NT2/D1 (cell line): ENCODE measurements around the gene LRRFIP1.

ENCODE experiments used
- DNase-seq: peaks from one replicate; pipeline ENCODE4 v3.0.0-alpha.2; 2011; ENCODE audit warnings: low read depth, low spot score
- H3K27me3 ChIP-seq: 2 replicates; pipeline ENCODE4 v1.6.0; 2011; ENCODE audit warnings: mild to moderate bottlenecking; ENCODE audit not compliant: insufficient read length, insufficient read depth
- H3K36me3 ChIP-seq: 2 replicates; pipeline ENCODE4 v1.6.1; 2011; ENCODE audit warnings: mild to moderate bottlenecking, low read length, mixed read lengths; ENCODE audit not compliant: insufficient read depth, insufficient read length
- H3K4me1 ChIP-seq: 2 replicates; pipeline ENCODE4 v1.5.1; 2011; ENCODE audit not compliant: insufficient read depth, insufficient read length
- H3K4me3 ChIP-seq: 2 replicates; pipeline ENCODE4 v1.5.1; 2011; ENCODE audit warnings: low read depth; ENCODE audit not compliant: insufficient read length
- H3K9ac ChIP-seq: 2 replicates; pipeline ENCODE4 v1.6.0; 2011; ENCODE audit warnings: low read depth; ENCODE audit not compliant: insufficient read length
- H3K9me3 ChIP-seq: 2 replicates; pipeline ENCODE4 v1.5.1; 2011; ENCODE audit warnings: mild to moderate bottlenecking, low read length; ENCODE audit not compliant: insufficient read depth
- SUZ12 ChIP-seq: IDR thresholded peaks from 2 replicates; pipeline ENCODE4 v1.6.1; 2011; ENCODE audit not compliant: insufficient read length, insufficient read depth; ENCODE audit errors: extremely low read depth
- YY1 ChIP-seq: IDR thresholded peaks from 2 replicates; pipeline ENCODE4 v1.6.1; 2011; ENCODE audit not compliant: insufficient read length, insufficient read depth
- ZNF274 ChIP-seq: IDR thresholded peaks from 2 replicates; pipeline ENCODE4 v1.6.1; 2011; ENCODE audit warnings: mild to moderate bottlenecking, low read depth, low read length

LRRFIP1 gene

DNA sequence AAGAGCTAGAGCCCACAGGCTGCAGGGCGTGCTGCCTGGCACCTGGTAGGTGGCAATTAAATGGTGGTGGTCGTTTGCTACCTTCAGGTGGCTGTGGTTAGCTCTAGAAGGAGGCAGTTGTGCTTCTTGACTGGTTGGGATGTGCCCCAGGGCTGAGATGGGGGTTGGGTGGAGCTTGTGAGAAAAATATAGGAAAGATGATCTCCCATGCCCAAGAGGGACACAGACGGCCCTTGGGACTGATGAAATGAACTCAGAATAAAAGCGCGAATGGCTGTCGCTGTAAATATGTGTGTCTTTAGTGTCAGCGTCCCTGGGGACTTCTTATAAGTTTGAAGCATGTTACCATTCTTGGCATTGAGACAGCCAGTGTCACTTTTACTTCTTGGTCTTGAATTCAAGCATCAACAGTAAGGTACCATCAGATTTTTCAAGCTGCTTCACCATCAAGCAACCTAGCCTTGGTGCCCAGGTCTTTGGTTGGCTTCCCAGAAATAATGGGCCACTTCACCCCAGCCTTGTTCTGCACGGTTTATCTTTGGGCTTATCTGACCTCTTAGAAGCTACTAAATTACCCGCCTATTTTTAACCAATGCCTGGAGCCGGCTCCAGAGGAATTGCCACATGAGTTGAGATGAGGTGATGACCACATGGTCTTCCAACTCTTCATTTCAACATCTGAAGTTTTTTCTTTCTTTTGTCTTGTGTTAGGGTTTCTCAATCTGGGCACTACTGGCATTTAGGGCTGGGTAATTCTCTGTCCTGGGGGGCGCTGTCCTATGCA lies 11.9 kb downstream of the LRRFIP1 start:
- Histone ChIP-seq H3K27me3 (no peaks in the 10 kb centered on the region), H3K4me3 (no peak overlapping the region), H3K4me1 (no peaks in the 10 kb centered on the region), H3K36me3 (peaks cover 31% of the 10 kb centered on the region), H3K9me3 (peaks cover 16% of the 10 kb centered on the region), H3K9ac (no peak overlapping the region)
- no peak for DNase-seq
- TF ChIP-seq SUZ12 = no peak
- no peak for TF ChIP-seq YY1
- no peak for TF ChIP-seq ZNF274

DNA sequence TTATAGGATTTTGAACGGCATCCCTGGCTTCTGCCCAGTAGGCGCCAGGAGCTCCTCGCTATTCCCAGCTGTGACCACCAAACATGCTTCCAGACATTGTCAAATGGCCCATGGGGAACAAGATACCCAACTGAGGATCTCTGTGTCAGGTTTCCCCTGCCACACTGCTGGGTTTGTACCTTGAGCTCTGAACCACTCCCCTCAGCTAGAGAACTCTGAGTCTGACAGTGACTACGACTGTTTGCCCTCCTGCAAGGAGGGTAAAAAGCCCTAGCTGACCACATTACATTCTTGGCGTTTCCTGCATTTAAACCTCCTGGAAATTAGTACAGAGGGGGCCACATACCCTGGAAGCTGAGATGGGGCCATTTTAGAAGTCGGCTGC lies 12.4 kb downstream of the LRRFIP1 start:
- no peak for DNase-seq
- H3K9ac ChIP-seq = no peak overlapping the region
- H3K4me1 ChIP-seq = no peaks in the 10 kb centered on the region
- H3K9me3 ChIP-seq = peaks cover 10% of the 10 kb centered on the region
- H3K4me3 ChIP-seq = no peak overlapping the region
- H3K36me3 ChIP-seq = peaks cover 34% of the 10 kb centered on the region
- TF ChIP-seq SUZ12 = no peak
- no peaks in the 10 kb centered on the region for H3K27me3 ChIP-seq

DNA sequence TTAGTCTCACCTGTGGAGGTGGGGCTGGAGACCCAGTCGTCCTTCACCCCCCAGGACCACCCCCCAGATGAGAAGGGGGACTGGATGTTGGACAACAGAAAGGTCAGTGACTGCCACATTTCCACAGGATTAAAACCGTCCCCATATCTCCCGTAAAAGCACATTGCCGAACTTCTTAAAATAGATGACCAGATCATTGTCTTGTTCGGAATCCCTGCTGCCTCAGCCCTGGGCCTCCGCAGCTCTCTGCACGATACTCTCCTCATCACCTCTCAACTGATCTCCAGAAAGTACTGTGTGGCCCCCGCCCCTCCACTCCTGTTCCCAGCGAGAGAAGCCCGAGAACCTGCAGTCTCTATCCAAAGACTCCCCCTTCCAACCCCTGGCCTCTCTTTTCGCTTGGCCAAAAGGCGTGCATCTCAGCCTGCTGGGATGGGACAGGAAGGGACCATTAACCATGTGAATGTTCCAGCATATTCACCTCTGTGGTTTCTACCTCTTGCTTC lies 13.2 kb downstream of the LRRFIP1 start:
- H3K9me3 ChIP-seq = peaks cover 5% of the 10 kb centered on the region; the same call in 1 of the 2 replicates

DNA sequence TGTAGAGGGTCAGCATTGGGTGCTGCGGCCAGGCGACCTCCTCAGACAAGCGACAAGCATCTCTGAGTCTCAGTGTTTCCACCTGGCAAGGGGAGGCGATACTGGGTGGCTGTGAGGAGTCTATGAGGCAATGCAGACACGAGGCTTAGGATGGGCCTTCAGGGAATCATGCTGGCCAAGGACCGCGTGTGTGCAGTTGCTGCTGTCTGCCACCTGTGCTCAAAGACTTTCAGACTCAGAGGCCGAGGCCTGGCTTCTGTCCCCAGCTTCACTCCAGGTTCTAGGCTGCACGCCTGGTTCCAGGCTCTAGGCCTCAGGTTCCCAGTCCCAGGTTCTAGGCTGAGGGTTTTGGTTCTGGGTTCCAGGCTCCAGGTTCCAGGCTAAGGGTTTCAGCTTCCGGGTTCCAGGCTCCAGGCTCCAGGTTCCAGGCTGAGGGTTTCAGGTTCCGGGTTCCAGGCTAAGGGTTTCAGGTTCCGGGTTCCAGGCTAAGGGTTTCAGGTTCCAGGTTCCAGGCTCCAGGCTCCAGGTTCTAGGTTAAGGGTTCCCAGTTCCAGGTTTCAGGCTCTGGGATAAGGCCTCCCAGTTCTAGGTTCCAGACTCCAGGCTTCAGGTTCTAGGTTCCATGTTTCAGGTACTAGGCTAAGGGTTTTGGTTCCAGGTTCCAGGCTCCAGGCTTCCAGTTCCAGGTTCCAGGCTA lies 14.8 kb downstream of the LRRFIP1 start:
- Histone ChIP-seq H3K9me3 (peaks cover 5% of the 10 kb centered on the region; the same call in 1 of the 2 replicates), H3K27me3 (no peaks in the 10 kb centered on the region), H3K4me3 (no peak overlapping the region), H3K36me3 (peaks cover 54% of the 10 kb centered on the region), H3K4me1 (no peaks in the 10 kb centered on the region), H3K9ac (no peak overlapping the region)
- DNase-seq = no peak
- TF ChIP-seq YY1 (no peak), SUZ12 (no peak), ZNF274 (no peak)

More for the DNA sequence above, 13.2 kb downstream of the LRRFIP1 start:
- no peak overlapping the region for H3K9ac ChIP-seq
- no peak for DNase-seq
- H3K36me3 ChIP-seq = peaks cover 40% of the 10 kb centered on the region
- TF ChIP-seq ZNF274 (no peak), SUZ12 (no peak), YY1 (no peak)
- H3K27me3 ChIP-seq = no peaks in the 10 kb centered on the region
- no peak overlapping the region for H3K4me3 ChIP-seq
- no peaks in the 10 kb centered on the region for H3K4me1 ChIP-seq

DNA sequence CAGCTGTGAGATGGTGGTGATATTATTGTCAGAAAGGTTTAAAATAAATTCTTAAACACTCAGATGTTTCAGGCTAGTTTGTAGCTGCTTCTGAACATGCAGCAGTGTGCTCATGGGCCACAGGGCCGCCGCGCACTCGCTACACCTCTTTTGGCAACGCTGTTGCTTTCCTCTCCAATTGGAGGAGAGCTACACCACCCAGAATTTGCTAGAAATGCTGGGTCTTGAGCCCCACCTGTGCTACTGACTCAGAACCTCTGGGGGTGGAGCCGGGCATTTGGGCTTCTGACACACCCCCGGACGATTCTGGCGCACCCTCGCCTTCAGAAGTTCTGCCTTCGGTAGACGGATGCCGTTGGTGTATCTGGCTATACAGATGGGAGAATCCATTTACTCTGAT lies 15.7 kb downstream of the LRRFIP1 start:
- Histone ChIP-seq H3K9ac (no peak overlapping the region), H3K9me3 (peaks cover 5% of the 10 kb centered on the region; the same call in 1 of the 2 replicates), H3K4me3 (no peak overlapping the region), H3K27me3 (no peaks in the 10 kb centered on the region), H3K4me1 (no peaks in the 10 kb centered on the region), H3K36me3 (peaks cover 56% of the 10 kb centered on the region)
- TF ChIP-seq SUZ12 (no peak), ZNF274 (no peak), YY1 (no peak)
- DNase-seq = no peak

DNA sequence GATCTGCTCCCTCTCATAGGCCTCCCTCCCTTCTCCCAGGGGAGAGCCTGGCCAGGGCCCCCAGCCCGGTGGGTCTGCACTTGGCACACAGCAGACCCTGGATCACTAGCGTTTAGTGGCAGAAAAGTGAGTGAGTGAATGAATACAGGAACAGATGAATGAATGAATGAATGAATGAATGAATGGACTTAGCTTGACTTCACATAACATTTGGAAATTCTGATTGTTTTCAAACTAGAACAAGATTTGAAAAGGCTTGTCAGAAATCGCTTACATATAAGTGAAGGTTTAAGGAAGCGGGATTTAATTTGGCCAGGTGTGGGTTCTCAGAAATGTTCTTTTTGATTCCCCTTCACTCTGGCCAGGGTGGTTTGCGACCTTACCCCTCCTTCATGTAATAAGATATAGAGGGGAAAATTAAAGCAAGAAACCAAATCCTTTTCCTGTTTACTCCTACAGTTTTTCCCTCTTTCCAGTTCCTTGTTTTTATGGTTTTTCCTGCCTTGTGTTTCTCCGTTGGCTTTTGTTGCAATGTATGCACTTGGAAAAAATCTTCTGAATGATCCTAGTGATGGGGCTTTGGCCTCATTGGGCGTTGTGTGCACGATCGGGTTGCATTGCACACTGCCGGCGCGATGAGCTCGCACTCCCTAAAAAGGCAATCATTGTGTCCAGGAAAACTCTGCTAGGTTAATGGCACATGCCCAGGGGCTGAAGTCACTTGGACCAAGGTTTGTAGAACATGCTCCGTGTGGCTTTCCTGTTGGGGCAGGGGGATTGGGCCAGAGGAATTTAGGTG lies 16.4 kb downstream of the LRRFIP1 start:
- Histone ChIP-seq H3K36me3 (peaks cover 52% of the 10 kb centered on the region), H3K4me3 (no peak overlapping the region)
- TF ChIP-seq SUZ12 (no peak), ZNF274 (no peak)

DNA sequence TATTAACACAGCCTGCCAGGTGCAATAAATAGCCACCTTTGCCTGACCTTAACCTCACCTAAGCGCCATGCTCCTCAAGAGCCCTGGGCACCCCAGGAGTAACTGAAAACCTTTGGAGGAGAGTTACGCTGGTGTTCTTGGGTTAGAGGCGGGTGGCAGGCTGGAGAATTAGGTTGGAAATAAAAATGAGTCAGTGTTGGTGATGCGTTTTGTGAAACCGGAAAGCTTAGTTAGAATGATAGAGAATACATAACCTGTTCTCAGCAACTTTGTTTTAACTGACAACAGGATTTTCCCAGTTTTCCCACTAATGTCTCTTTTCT lies 17.0 kb downstream of the LRRFIP1 start:
- Histone ChIP-seq H3K4me3 (no peak overlapping the region), H3K27me3 (no peaks in the 10 kb centered on the region), H3K4me1 (no peaks in the 10 kb centered on the region), H3K36me3 (peaks cover 52% of the 10 kb centered on the region), H3K9ac (no peak overlapping the region), H3K9me3 (peaks cover 5% of the 10 kb centered on the region; the same call in 1 of the 2 replicates)
- DNase-seq = no peak
- no peak for TF ChIP-seq SUZ12
- no peak for TF ChIP-seq ZNF274
- no peak for TF ChIP-seq YY1

More for the DNA sequence above, 16.4 kb downstream of the LRRFIP1 start:
- DNase-seq = no peak
- Histone ChIP-seq H3K9ac (no peak overlapping the region), H3K9me3 (peaks cover 5% of the 10 kb centered on the region; the same call in 1 of the 2 replicates), H3K4me1 (no peaks in the 10 kb centered on the region), H3K27me3 (no peaks in the 10 kb centered on the region)
